ENCODE results near the gene GNG7. TPM values are rescaled to one million over a fixed set of nuclear protein-coding genes. Genes with fewer than 3 reads are reported as not detected.
"Not testable (repeated sequence)": the region's sequence is repeated elsewhere in the genome, so short reads cannot be mapped to it uniquely, and the experiment has no call there.

The GNG7 gene
- total RNA-seq, 1 donor from 2014 or later = 1.8 TPM

- Histone ChIP-seq H4K20me1 (ENCODE audit: insufficient read depth, low read length) (no peaks in the 10 kb centered on the region), H3K79me2 (ENCODE audit: insufficient read depth, low read length) (no peaks in the 10 kb centered on the region), H3K4me2 (ENCODE audit: low read length) (peak overlapping the region; percentile 76), H3K27me3 (ENCODE audit: insufficient read depth, low read length) (no peaks in the 10 kb centered on the region), H3K36me3 (ENCODE audit: insufficient read depth, low read length) (no peaks in the 10 kb centered on the region), H3K27ac (ENCODE audit: low read depth, low read length) (peak overlapping the region; percentile 95), H3K4me3 (ENCODE audit: insufficient read depth, low read depth, low read length) (no peak overlapping the region), H3K4me1 (ENCODE audit: insufficient read depth, low read length) (peaks cover 51% of the 10 kb centered on the region), H3K9ac (ENCODE audit: low read length) (peak overlapping the region; percentile 75), H2AFZ (ENCODE audit: low read depth, low read length) (no peak overlapping the region), H3K9me3 (ENCODE audit: insufficient read depth, low read depth, low read length) (no peaks in the 10 kb centered on the region)
- H3K4me3 Mint-ChIP-seq (ENCODE audit: unreplicated experiment) = no peak overlapping the region
- peaks cover 17% of the 10 kb centered on the region for H3K4me1 Mint-ChIP-seq (ENCODE audit: low read depth, unreplicated experiment)
- peaks cover 5% of the 10 kb centered on the region for H3K9me3 Mint-ChIP-seq (ENCODE audit: unreplicated experiment)
- H3K27ac Mint-ChIP-seq (ENCODE audit: unreplicated experiment) = peak overlapping the region; percentile 98
- H3K36me3 Mint-ChIP-seq (ENCODE audit: low read depth, unreplicated experiment) = peaks cover 2% of the 10 kb centered on the region
- no peak for TF ChIP-seq EZH2 (IDR thresholded peaks at IDR 0.05; ENCODE audit: insufficient read depth, low read length)
- no peak for TF ChIP-seq CTCF (IDR thresholded peaks at IDR 0.05; ENCODE audit: insufficient read depth, low read depth, low read length)
- FAIRE-seq = no peak
- no peaks in the 10 kb centered on the region for H3K27me3 Mint-ChIP-seq (ENCODE audit: low read depth, unreplicated experiment)
- no peak for DNase-seq (ENCODE audit: low read depth)
Observed at GRCh38 chr19:2540251-2540645, 162.2 kb downstream of the GNG7 start.

- H3K36me3 ChIP-seq (ENCODE audit: insufficient read depth, low read length) = no peaks in the 10 kb centered on the region
- Mint-ChIP-seq H3K9me3 (ENCODE audit: unreplicated experiment) (peaks cover 5% of the 10 kb centered on the region), H3K36me3 (ENCODE audit: low read depth, unreplicated experiment) (peaks cover 2% of the 10 kb centered on the region), H3K27ac (ENCODE audit: unreplicated experiment) (peak overlapping the region; percentile 26), H3K4me3 (ENCODE audit: unreplicated experiment) (peak overlapping the region; percentile 14), H3K27me3 (ENCODE audit: low read depth, unreplicated experiment) (no peaks in the 10 kb centered on the region), H3K4me1 (ENCODE audit: low read depth, unreplicated experiment) (peaks cover 26% of the 10 kb centered on the region)
- DNase-seq (ENCODE audit: low read depth) = no peak
- no peak overlapping the region for H3K9ac ChIP-seq (ENCODE audit: low read length)
- H3K9me3 ChIP-seq (ENCODE audit: insufficient read depth, low read depth, low read length) = peaks cover 3% of the 10 kb centered on the region
- H2AFZ ChIP-seq (ENCODE audit: low read depth, low read length) = no peak overlapping the region
- no peaks in the 10 kb centered on the region for H3K27me3 ChIP-seq (ENCODE audit: insufficient read depth, low read length)
- TF ChIP-seq EZH2 (IDR thresholded peaks at IDR 0.05; ENCODE audit: insufficient read depth, low read length) (no peak), CTCF (IDR thresholded peaks at IDR 0.05; ENCODE audit: insufficient read depth, low read depth, low read length) (no peak)
- H3K79me2 ChIP-seq (ENCODE audit: insufficient read depth, low read length) = no peaks in the 10 kb centered on the region
- peaks cover 43% of the 10 kb centered on the region for H3K4me1 ChIP-seq (ENCODE audit: insufficient read depth, low read length)
- FAIRE-seq = no peak
- no peak overlapping the region for H3K4me2 ChIP-seq (ENCODE audit: low read length)
- no peak overlapping the region for H3K27ac ChIP-seq (ENCODE audit: low read depth, low read length)
- H4K20me1 ChIP-seq (ENCODE audit: insufficient read depth, low read length) = no peaks in the 10 kb centered on the region
- H3K4me3 ChIP-seq (ENCODE audit: insufficient read depth, low read depth, low read length) = no peak overlapping the region
Observed at GRCh38 chr19:2538096-2538757, 164.3 kb downstream of the GNG7 start.

- Mint-ChIP-seq H3K4me3 (ENCODE audit: unreplicated experiment) (peak overlapping the region; percentile 14), H3K4me1 (ENCODE audit: low read depth, unreplicated experiment) (peaks cover 29% of the 10 kb centered on the region)
- H3K36me3 ChIP-seq (ENCODE audit: insufficient read depth, low read length); H3K79me2 ChIP-seq (ENCODE audit: insufficient read depth, low read length); H3K27me3 ChIP-seq (ENCODE audit: insufficient read depth, low read length); H3K36me3 Mint-ChIP-seq (ENCODE audit: low read depth, unreplicated experiment); H4K20me1 ChIP-seq (ENCODE audit: insufficient read depth, low read length); H3K27ac ChIP-seq (ENCODE audit: low read depth, low read length); H3K4me2 ChIP-seq (ENCODE audit: low read length); H3K27ac Mint-ChIP-seq (ENCODE audit: unreplicated experiment); DNase-seq (ENCODE audit: low read depth); FAIRE-seq; H3K9ac ChIP-seq (ENCODE audit: low read length); H3K9me3 Mint-ChIP-seq (ENCODE audit: unreplicated experiment); H2AFZ ChIP-seq (ENCODE audit: low read depth, low read length); H3K4me3 ChIP-seq (ENCODE audit: insufficient read depth, low read depth, low read length); H3K9me3 ChIP-seq (ENCODE audit: insufficient read depth, low read depth, low read length); H3K27me3 Mint-ChIP-seq (ENCODE audit: low read depth, unreplicated experiment): not testable (repeated sequence)
- H3K4me1 ChIP-seq (ENCODE audit: insufficient read depth, low read length) = peaks cover 39% of the 10 kb centered on the region
Observed at GRCh38 chr19:2537584-2537983, 164.9 kb downstream of the GNG7 start.

Data from astrocyte (in vitro differentiated cells and primary cell).